Hematopoietic multipotent progenitor cell treated with erythropoietin and hydrocortisone succinate and interleukin-3 and kit ligand, for 17 days (in vitro differentiated cells): ENCODE data around the gene LRMDA.

Experiments
- DNase-seq: peaks from one replicate; pipeline ENCODE4 v3.0.0-alpha.2; 2015; ENCODE audit warnings: low spot score

LRMDA gene

GRCh38 chr10:75542084-75542483, 110.7 kb downstream of the LRMDA start:
- DNase-seq = no peak

GRCh38 chr10:75542906-75543305, 111.5 kb downstream of the LRMDA start:
- DNase-seq = no peak

- DNase-seq = no peak
These were observed 113.0 kb downstream of the LRMDA start for GRCh38 chr10:75544386-75544785.

- DNase-seq = no peak
These were observed 113.7 kb downstream of the LRMDA start for GRCh38 chr10:75544993-75545706.

- DNase-seq = no peak
These were observed 114.6 kb downstream of the LRMDA start for GRCh38 chr10:75546004-75546403.

GRCh38 chr10:75547391-75548298, 116.2 kb downstream of the LRMDA start:
- no peak for DNase-seq

- DNase-seq = no peak
These were observed 116.9 kb downstream of the LRMDA start for GRCh38 chr10:75548356-75548755.

GRCh38 chr10:75550191-75550590, 118.8 kb downstream of the LRMDA start:
- DNase-seq = no peak

GRCh38 chr10:75552171-75552570, 120.7 kb downstream of the LRMDA start:
- no peak for DNase-seq

GRCh38 chr10:75553550-75553949, 122.1 kb downstream of the LRMDA start:
- no peak for DNase-seq

- DNase-seq = no peak
These were observed 123.9 kb downstream of the LRMDA start for GRCh38 chr10:75555323-75555722.

- DNase-seq = no peak
These were observed 124.9 kb downstream of the LRMDA start for GRCh38 chr10:75556320-75556719.

GRCh38 chr10:75565286-75566251, 134.1 kb downstream of the LRMDA start:
- DNase-seq = no peak

- no peak for DNase-seq
These were observed 137.2 kb downstream of the LRMDA start for GRCh38 chr10:75568450-75569130.

GRCh38 chr10:75569506-75569905, 138.1 kb downstream of the LRMDA start:
- DNase-seq = no peak

- DNase-seq = no peak
These were observed 141.1 kb downstream of the LRMDA start for GRCh38 chr10:75572478-75572877.

- DNase-seq = no peak
These were observed 144.5 kb downstream of the LRMDA start for GRCh38 chr10:75575940-75576339.

- DNase-seq = no peak
These were observed 150.7 kb downstream of the LRMDA start for GRCh38 chr10:75582102-75582501.

- DNase-seq = no peak
These were observed 153.9 kb downstream of the LRMDA start for GRCh38 chr10:75585294-75585693.

GRCh38 chr10:75586814-75587213, 155.4 kb downstream of the LRMDA start:
- DNase-seq = no peak

GRCh38 chr10:75588031-75588430, 156.6 kb downstream of the LRMDA start:
- DNase-seq = no peak
